GM23338 (cell line): ENCODE measurements around the gene KRTAP2-2. TPM values are rescaled to one million over a fixed set of nuclear protein-coding genes. Genes with fewer than 3 reads are reported as not detected.
A peak's percentile ranks its signal among the peaks of the same experiment; 100 is the strongest.

Experiments
- ATAC-seq: fragments of 200-7000 bp; cut with Tn5 transposase; 3 replicates; pipeline ENCODE4 v1.9.1; 2020
- DNase-seq: peaks from one replicate; pipeline ENCODE4 v3.0.0-alpha.2; 2015; ENCODE audit warnings: low spot score
- H2AFZ ChIP-seq: fragments of 200-600 bp; sonication (generic); 2 replicates; pipeline ENCODE4 v1.8.0; 2016; ENCODE audit warnings: antibody characterized with exemption, mild to moderate bottlenecking, moderate library complexity
- H3F3A ChIP-seq: fragments of 200-600 bp; sonication (generic); replicated peaks from 2 replicates; pipeline ENCODE4 v1.8.0; 2017; ENCODE audit warnings: antibody characterized with exemption, mixed run types, low read depth
- H3K27ac ChIP-seq: fragments of 200-600 bp; sonication (generic); 2 replicates; pipeline ENCODE4 v1.6.1; 2016; ENCODE audit warnings: low read depth
- H3K27me3 ChIP-seq: fragments of 200-600 bp; sonication (generic); 2 replicates; pipeline ENCODE4 v1.8.0; 2016; ENCODE audit warnings: mild to moderate bottlenecking, mixed run types, moderate library complexity; ENCODE audit not compliant: insufficient read depth
- H3K36me3 ChIP-seq: fragments of 200-600 bp; sonication (generic); 2 replicates; pipeline ENCODE4 v1.8.0; 2016; ENCODE audit warnings: mild to moderate bottlenecking; ENCODE audit not compliant: insufficient read depth
- H3K4me1 ChIP-seq: fragments of 200-600 bp; sonication (generic); 2 replicates; pipeline ENCODE4 v1.8.0; 2016; ENCODE audit warnings: mild to moderate bottlenecking, moderate library complexity; ENCODE audit not compliant: insufficient read depth
- H3K4me2 ChIP-seq: fragments of 200-600 bp; sonication (generic); 2 replicates; pipeline ENCODE4 v1.7.1; 2017; ENCODE audit warnings: mixed run types
- H3K4me3 ChIP-seq: fragments of 200-600 bp; sonication (generic); 2 replicates; pipeline ENCODE4 v1.6.1; 2016; ENCODE audit warnings: mixed run types
- H3K79me2 ChIP-seq: fragments of 200-600 bp; sonication (generic); replicated peaks from 2 replicates; pipeline ENCODE4 v1.8.0; 2017; ENCODE audit warnings: mild to moderate bottlenecking; ENCODE audit not compliant: insufficient read depth
- H3K9me2 ChIP-seq: fragments of 200-600 bp; sonication (generic); 2 replicates; pipeline ENCODE4 v1.8.0; 2017; ENCODE audit not compliant: insufficient read depth
- H4K20me1 ChIP-seq: fragments of 200-600 bp; sonication (generic); replicated peaks from 2 replicates; pipeline ENCODE4 v1.8.0; 2017; ENCODE audit warnings: mild to moderate bottlenecking; ENCODE audit not compliant: insufficient read depth
- H3K27ac Mint-ChIP-seq: 2 replicates; pipeline ENCODE4 v1.8.0; 2020; ENCODE audit warnings: inconsistent platforms, mild to moderate bottlenecking, moderate library complexity, mixed read lengths
- H3K27me3 Mint-ChIP-seq: 3 replicates; pipeline ENCODE4 v1.8.0; 2022; ENCODE audit warnings: low read depth, mild to moderate bottlenecking, moderate library complexity, mixed read lengths, inconsistent platforms; ENCODE audit not compliant: insufficient read depth, poor library complexity
- H3K36me3 Mint-ChIP-seq: 3 replicates; pipeline ENCODE4 v1.8.0; 2021; ENCODE audit warnings: low read depth, mild to moderate bottlenecking, inconsistent platforms, moderate library complexity, mixed read lengths
- H3K4me1 Mint-ChIP-seq: 3 replicates; pipeline ENCODE4 v1.8.0; 2020; ENCODE audit warnings: mild to moderate bottlenecking, inconsistent platforms, mixed read lengths
- H3K4me3 Mint-ChIP-seq: 3 replicates; pipeline ENCODE4 v1.8.0; 2021; ENCODE audit warnings: moderate library complexity, mild to moderate bottlenecking, inconsistent platforms, mixed read lengths
- H3K9me3 Mint-ChIP-seq: 3 replicates; pipeline ENCODE4 v1.8.0; 2020; ENCODE audit warnings: moderate library complexity, mild to moderate bottlenecking, inconsistent platforms, mixed read lengths
- CREB1 ChIP-seq: fragments of 250-450 bp; sonication (Bioruptor Pico); IDR thresholded peaks from 2 replicates; pipeline ENCODE4 v1.5.0; 2020; ENCODE audit warnings: low read depth, mild to moderate bottlenecking, moderate library complexity
- CTCF ChIP-seq, 2 experiments: fragments of 200-600 bp in 1 of 2; sonication (generic) in 1 of 2; conservative IDR thresholded peaks; 2 replicates each; pipeline versions ENCODE4 v1.5.1 to v1.6.1; 2016 to 2017; ENCODE audit warnings: antibody characterized with exemption in 2 of 2, low read depth in 2 of 2, mild to moderate bottlenecking in 2 of 2, moderate library complexity in 1 of 2
- ETS1 ChIP-seq: IDR thresholded peaks from 2 replicates; pipeline ENCODE4 v1.6.1; 2016; ENCODE audit warnings: antibody characterized with exemption
- EZH2phosphoT487 ChIP-seq: fragments of 200-600 bp; sonication (generic); IDR thresholded peaks from one replicate; pipeline ENCODE4 v1.8.1; 2018; ENCODE audit warnings: antibody characterized with exemption; ENCODE audit not compliant: unreplicated experiment
- JUNB ChIP-seq: IDR thresholded peaks from one replicate; pipeline ENCODE4 v1.6.1; 2016; ENCODE audit warnings: antibody characterized with exemption; ENCODE audit not compliant: unreplicated experiment
- NANOG ChIP-seq: IDR thresholded peaks from 2 replicates; pipeline ENCODE4 v1.6.1; 2016; ENCODE audit warnings: antibody characterized with exemption, borderline replicate concordance
- POLR2AphosphoS5 ChIP-seq: IDR thresholded peaks from 2 replicates; pipeline ENCODE4 v1.6.1; 2016; ENCODE audit warnings: antibody characterized with exemption, low read depth
- REST ChIP-seq: IDR thresholded peaks from one replicate; pipeline ENCODE4 v1.6.1; 2018; ENCODE audit warnings: antibody characterized with exemption; ENCODE audit not compliant: unreplicated experiment
- STAT1 ChIP-seq: IDR thresholded peaks from one replicate; pipeline ENCODE4 v1.6.1; 2016; ENCODE audit warnings: antibody characterized with exemption; ENCODE audit not compliant: unreplicated experiment
- ZNF331 ChIP-seq: fragments of 250-450 bp; sonication (Bioruptor Pico); IDR thresholded peaks from 2 replicates; pipeline ENCODE4 v1.5.0; 2020; ENCODE audit warnings: low read depth, mild to moderate bottlenecking, moderate library complexity
- ZNF462 ChIP-seq: fragments of 250-450 bp; sonication (Bioruptor Pico); IDR thresholded peaks from 2 replicates; pipeline ENCODE4 v1.5.0; 2020; ENCODE audit warnings: mild to moderate bottlenecking, moderate library complexity
- polyA plus RNA-seq: library from polyadenylated mRNA; unstranded; fragments of >200 nt; fragmentation: Nextera tagmentation; extraction: Ambion mirVana; gene quantifications from 2 replicates; pipeline ENCODE4 v1.2.1, GENCODE V29; 2016
- total RNA-seq: library from RNA; depleted of rRNA; stranded (reverse); fragments of >200 nt; shearing (Covaris generic); gene quantifications from 2 replicates; pipeline ENCODE4 v1.2.3, GENCODE V29; 2014

KRTAP2-2 gene
- total and polyA plus RNA-seq, 2 experiments from 2014 or later: not detected

- TF ChIP-seq CTCF (conservative IDR thresholded peaks at IDR 0.05; ENCODE audit: low read depth in 2 of 2): no peak
- TF ChIP-seq NANOG: no peak
- TF ChIP-seq ETS1: no peak
- TF ChIP-seq CREB1 (CRISPR knock-in tag): no peak
- no peak for TF ChIP-seq STAT1
- no peak for TF ChIP-seq JUNB
- no peak for TF ChIP-seq EZH2phosphoT487
Measured at GRCh38 chr17:41103896-41104295, 48.9 kb upstream of the KRTAP2-2 start (continued).

- peaks cover 4% of the 10 kb centered on the region for H3K27me3 Mint-ChIP-seq
- DNase-seq: peak; percentile 3
- Histone ChIP-seq H3K9me2 (no peaks in the 10 kb centered on the region), H3K4me3 (no peak within 1 kb of the TSS), H3K27ac (no peak within 1 kb of the TSS), H3K79me2 (no peaks in the 10 kb centered on the region), H3K27me3 (no peaks in the 10 kb centered on the region), H2AFZ (no peak within 1 kb of the TSS), H4K20me1 (no peaks in the 10 kb centered on the region), H3K36me3 (no peaks in the 10 kb centered on the region), H3K4me1 (peaks cover 14% of the 10 kb centered on the region), H3F3A (no peaks in the 10 kb centered on the region), H3K4me2 (no peak within 1 kb of the TSS)
- H3K4me3 Mint-ChIP-seq: no peak within 1 kb of the TSS
- H3K36me3 Mint-ChIP-seq: no peaks in the 10 kb centered on the region
- peaks cover 34% of the 10 kb centered on the region for H3K4me1 Mint-ChIP-seq
- ATAC-seq: no peak
- H3K27ac Mint-ChIP-seq: no peak within 1 kb of the TSS
- H3K9me3 Mint-ChIP-seq: no peaks in the 10 kb centered on the region; the same call in 1 of the 3 replicates
- TF ChIP-seq CREB1 (CRISPR knock-in tag) (no peak), POLR2AphosphoS5 (no peak), ZNF331 (CRISPR knock-in tag) (no peak), REST (no peak), ZNF462 (CRISPR knock-in tag) (no peak), JUNB (no peak), EZH2phosphoT487 (no peak)
Measured at GRCh38 chr17:41101586-41102259, 46.7 kb upstream of the KRTAP2-2 start, which contains the start of gene KRTAP4-16. Gene KRTAP4-16, minus strand, starts transcription at chr17:41102209. Its CDS starts 0 bp downstream, at chr17:41102209.
